ENCODE results near the gene MASP2. TPM values are rescaled to one million over a fixed set of nuclear protein-coding genes. Genes with fewer than 3 reads are reported as not detected.

Gene MASP2
- total RNA-seq, 2 experiments from 2014 or later = 0.38 TPM; not detected in 1

- no TSS peak for BruUV-seq (replicated peaks)
- Histone ChIP-seq H3K9me2 (ENCODE audit: insufficient read depth, low read length) (no peaks in the 10 kb centered on the region), H3K27ac (ENCODE audit: low read depth, low read length, poor library complexity, severe bottlenecking) (no peak overlapping the region), H3K9me3 (ENCODE audit: low read length) (no peaks in the 10 kb centered on the region), H4K20me1 (ENCODE audit: insufficient read depth, low read length) (no peaks in the 10 kb centered on the region), H3K4me3 (ENCODE audit: low read depth, low read length, poor library complexity, severe bottlenecking) (no peak overlapping the region), H3K4me1 (ENCODE audit: insufficient read depth, low read length, poor library complexity, severe bottlenecking) (no peaks in the 10 kb centered on the region), H3K36me3 (ENCODE audit: insufficient read depth, low read length) (no peaks in the 10 kb centered on the region), H2AFZ (ENCODE audit: low read length) (no peak overlapping the region), H3K4me2 (ENCODE audit: low read length) (no peak overlapping the region), H3K79me2 (ENCODE audit: insufficient read depth, low read depth, low read length) (no peaks in the 10 kb centered on the region)
- intact Hi-C loops (cut with micrococcal nuclease; ENCODE audit: unreplicated experiment) = no loop called here
- ChIA-PET POLR2A (interaction anchor here (0.6 kb wide), 1 partner anchor 33 kb away, joined by 3 read pairs; no protein-coding TSS in a partner anchor), CTCF (ENCODE audit: unreplicated experiment) (no interaction called here)
- TF ChIP-seq CTCF (conservative IDR thresholded peaks at IDR 0.05; ENCODE audit: low read length) (no peak), EZH2phosphoT487 (IDR thresholded peaks at IDR 0.05; ENCODE audit: borderline replicate concordance, low read depth, low read length) (no peak)
- no peak for DNase-seq (ENCODE audit: low spot score)
Measured at GRCh38 chr1:10980841-10981727, 66.0 kb downstream of the MASP2 start.

- no peak for DNase-seq (ENCODE audit: low spot score)
- no peaks in the 10 kb centered on the region for H3K9me3 ChIP-seq (ENCODE audit: low read length)
- no peaks in the 10 kb centered on the region for H3K36me3 ChIP-seq (ENCODE audit: insufficient read depth, low read length)
- no peaks in the 10 kb centered on the region for H3K79me2 ChIP-seq (ENCODE audit: insufficient read depth, low read depth, low read length)
- TF ChIP-seq CTCF (conservative IDR thresholded peaks at IDR 0.05; ENCODE audit: low read length) (no peak), EZH2phosphoT487 (IDR thresholded peaks at IDR 0.05; ENCODE audit: borderline replicate concordance, low read depth, low read length) (no peak)
- CTCF ChIA-PET (ENCODE audit: unreplicated experiment) = no interaction called here
- POLR2A ChIA-PET = no interaction called here
- H3K4me2 ChIP-seq (ENCODE audit: low read length) = no peak overlapping the region
- no peak overlapping the region for H3K4me3 ChIP-seq (ENCODE audit: low read depth, low read length, poor library complexity, severe bottlenecking)
- intact Hi-C loops (cut with micrococcal nuclease; ENCODE audit: unreplicated experiment) = no loop called here
- no peak overlapping the region for H2AFZ ChIP-seq (ENCODE audit: low read length)
- H3K27ac ChIP-seq (ENCODE audit: low read depth, low read length, poor library complexity, severe bottlenecking) = no peak overlapping the region
- BruUV-seq (replicated peaks) = no TSS peak
- no peaks in the 10 kb centered on the region for H4K20me1 ChIP-seq (ENCODE audit: insufficient read depth, low read length)
- H3K9me2 ChIP-seq (ENCODE audit: insufficient read depth, low read length) = no peaks in the 10 kb centered on the region
- H3K4me1 ChIP-seq (ENCODE audit: insufficient read depth, low read length, poor library complexity, severe bottlenecking) = no peaks in the 10 kb centered on the region
Measured at GRCh38 chr1:10980094-10980577, 66.9 kb downstream of the MASP2 start.

- Histone ChIP-seq H3K9me2 (ENCODE audit: insufficient read depth, low read length) (no peaks in the 10 kb centered on the region), H3K4me2 (ENCODE audit: low read length) (no peak overlapping the region), H2AFZ (ENCODE audit: low read length) (no peak overlapping the region), H4K20me1 (ENCODE audit: insufficient read depth, low read length) (no peaks in the 10 kb centered on the region), H3K27ac (ENCODE audit: low read depth, low read length, poor library complexity, severe bottlenecking) (no peak overlapping the region), H3K79me2 (ENCODE audit: insufficient read depth, low read depth, low read length) (no peaks in the 10 kb centered on the region), H3K4me3 (ENCODE audit: low read depth, low read length, poor library complexity, severe bottlenecking) (no peak overlapping the region), H3K4me1 (ENCODE audit: insufficient read depth, low read length, poor library complexity, severe bottlenecking) (no peaks in the 10 kb centered on the region), H3K36me3 (ENCODE audit: insufficient read depth, low read length) (no peaks in the 10 kb centered on the region), H3K9me3 (ENCODE audit: low read length) (no peaks in the 10 kb centered on the region)
- ChIA-PET POLR2A (no interaction called here), CTCF (ENCODE audit: unreplicated experiment) (no interaction called here)
- intact Hi-C loops (cut with micrococcal nuclease; ENCODE audit: unreplicated experiment) = no loop called here
- no peak for DNase-seq (ENCODE audit: low spot score)
- BruUV-seq (replicated peaks) = no TSS peak
- TF ChIP-seq CTCF (conservative IDR thresholded peaks at IDR 0.05; ENCODE audit: low read length) (no peak), EZH2phosphoT487 (IDR thresholded peaks at IDR 0.05; ENCODE audit: borderline replicate concordance, low read depth, low read length) (no peak)
Measured at GRCh38 chr1:10979483-10979920, 67.5 kb downstream of the MASP2 start.
